Endothelial cell of umbilical vein (primary cell): Measurements from ENCODE around the gene GP5. TPM values are rescaled to one million over a fixed set of nuclear protein-coding genes. Genes with fewer than 3 reads are reported as not detected.

Experiments
- BruUV-seq: library from RNA; stranded (reverse); fragments of 400-500 nt; replicated peaks from 2 replicates; lab custom pipeline; 2021; lab: Mats Ljungman, UMichigan
- CTCF ChIA-PET: fragments of 300-600, 350-600 bp; sonication (Branson Sonifier 250); formaldehyde crosslinking; loops from one replicate; lab custom pipeline; 2021; ENCODE audit warnings: antibody characterized with exemption, inconsistent platforms; lab: Charles Lee
- POLR2A ChIA-PET: fragments of 300-600, 350-600 bp; sonication (Branson Sonifier 250); formaldehyde crosslinking; loops from one replicate; lab custom pipeline; 2021; ENCODE audit warnings: antibody characterized with exemption, inconsistent platforms; lab: Charles Lee
- DNase-seq: peaks from one replicate; pipeline ENCODE4 v3.0.0-alpha.2; 2011; ENCODE audit warnings: low read depth, low spot score
- FAIRE-seq: peaks from 2 replicates; lab custom pipeline; 2011; peaks lifted over from hg19 to GRCh38; lab: Jason Lieb, UNC
- H2AFZ ChIP-seq: 2 replicates; pipeline ENCODE4 v1.6.0; 2012; ENCODE audit warnings: low read depth, low read length, control low read depth, inconsistent platforms
- H3K27ac ChIP-seq: 2 replicates; pipeline ENCODE4 v1.5.1; 2011; ENCODE audit warnings: low read depth, mild to moderate bottlenecking, control low read depth, low read length, moderate library complexity; ENCODE audit not compliant: insufficient read depth
- H3K27me3 ChIP-seq, 2 experiments: 2 replicates each; pipeline versions ENCODE4 v1.6.0 to v1.6.1; 2011; ENCODE audit warnings: low read length in 2 of 2, mixed read lengths in 1 of 2; ENCODE audit not compliant: control insufficient read depth in 2 of 2, insufficient read depth in 2 of 2
- H3K36me3 ChIP-seq, 2 experiments: 2 replicates in 1 of 2; 3 replicates in 1 of 2; pipeline ENCODE4 v1.5.1; 2011; ENCODE audit warnings: low read length in 2 of 2, mild to moderate bottlenecking in 1 of 2, moderate library complexity in 1 of 2; ENCODE audit not compliant: control insufficient read depth in 2 of 2, insufficient read depth in 2 of 2; ENCODE audit errors: extremely low read depth in 1 of 2
- H3K4me1 ChIP-seq: 3 replicates; pipeline ENCODE4 v1.5.1; 2011; ENCODE audit warnings: mild to moderate bottlenecking, low read length; ENCODE audit not compliant: control insufficient read depth, insufficient read depth; ENCODE audit errors: extremely low read depth
- H3K4me2 ChIP-seq: 2 replicates; pipeline ENCODE4 v1.6.1; 2011; ENCODE audit warnings: low read length, control low read depth, mixed read lengths; ENCODE audit not compliant: insufficient read depth
- H3K4me3 ChIP-seq, 3 experiments: fragments of 200-600 bp in 1 of 3; sonication (generic), shearing (Covaris generic) in 1 of 3; replicated peaks in 1 of 3; 2 replicates each; pipeline ENCODE4 v1.5.1; 2011 to 2016; ENCODE audit warnings: control low read depth in 3 of 3, low read length in 3 of 3, mild to moderate bottlenecking in 2 of 3, inconsistent platforms in 1 of 3, low read depth in 1 of 3, moderate library complexity in 1 of 3; ENCODE audit not compliant: insufficient read depth in 1 of 3
- H3K79me2 ChIP-seq: 2 replicates; pipeline ENCODE4 v1.6.0; 2012; ENCODE audit warnings: low read length, inconsistent platforms; ENCODE audit not compliant: control insufficient read depth, insufficient read depth
- H3K9ac ChIP-seq: replicated peaks from 2 replicates; pipeline ENCODE3; 2011; ENCODE audit warnings: low read length, control low read depth; ENCODE audit not compliant: insufficient read depth; ENCODE audit errors: extremely low read depth
- H3K9me1 ChIP-seq: replicated peaks from 3 replicates; pipeline ENCODE4 v1.6.0; 2011; ENCODE audit warnings: mild to moderate bottlenecking, low read length; ENCODE audit not compliant: control insufficient read depth, insufficient read depth; ENCODE audit errors: extremely low read depth
- H3K9me3 ChIP-seq: replicated peaks from 2 replicates; pipeline ENCODE4 v1.5.1; 2012; ENCODE audit warnings: low read length, inconsistent platforms; ENCODE audit not compliant: control insufficient read depth, insufficient read depth
- H4K20me1 ChIP-seq: replicated peaks from 2 replicates; pipeline ENCODE3; 2011; ENCODE audit warnings: mild to moderate bottlenecking, low read length; ENCODE audit not compliant: control insufficient read depth, insufficient read depth; ENCODE audit errors: extremely low read depth
- CTCF ChIP-seq, 2 donors: IDR thresholded peaks; 1 replicate in 1 of 2; 2 replicates in 1 of 2; pipeline ENCODE4 v1.5.1; 2011; ENCODE audit warnings: low read length in 2 of 2, mild to moderate bottlenecking in 2 of 2, moderate library complexity in 2 of 2, control low read depth in 1 of 2, inconsistent platforms in 1 of 2, low read depth in 1 of 2; ENCODE audit not compliant: insufficient read depth in 1 of 2; ENCODE audit errors: extremely low read depth in 1 of 2
- EZH2 ChIP-seq: IDR thresholded peaks from 2 replicates; pipeline ENCODE4 v1.6.1; 2012; ENCODE audit warnings: borderline replicate concordance, low read depth, mild to moderate bottlenecking, moderate library complexity, low read length, inconsistent platforms; ENCODE audit not compliant: severe bottlenecking
- FOS ChIP-seq: IDR thresholded peaks from 2 replicates; pipeline ENCODE4 v1.6.1; 2011; ENCODE audit warnings: mild to moderate bottlenecking, low read length, moderate library complexity, borderline replicate concordance; ENCODE audit not compliant: insufficient read depth
- GATA2 ChIP-seq: IDR thresholded peaks from 2 replicates; pipeline ENCODE4 v1.7.0; 2011; ENCODE audit warnings: low read depth, mild to moderate bottlenecking, moderate library complexity, mixed read lengths, low read length; ENCODE audit not compliant: insufficient read length, insufficient read depth
- JUN ChIP-seq: IDR thresholded peaks from 2 replicates; pipeline ENCODE4 v1.6.1; 2011; ENCODE audit warnings: borderline replicate concordance, low read depth; ENCODE audit not compliant: insufficient read length, insufficient read depth
- MAX ChIP-seq: IDR thresholded peaks from 2 replicates; pipeline ENCODE4 v1.6.1; 2011; ENCODE audit not compliant: insufficient read depth, insufficient read length
- MYC ChIP-seq: IDR thresholded peaks from one replicate; pipeline ENCODE4 v1.6.1; 2011; ENCODE audit warnings: mild to moderate bottlenecking, low read depth, low read length
- POLR2A ChIP-seq: IDR thresholded peaks from 2 replicates; pipeline ENCODE4 v1.6.1; 2012; ENCODE audit warnings: low read depth, mild to moderate bottlenecking, control low read depth, low read length
- POLR2AphosphoS5 ChIP-seq: IDR thresholded peaks from 2 replicates; pipeline ENCODE4 v1.6.1; 2012; ENCODE audit warnings: low read depth, mild to moderate bottlenecking, control low read depth, low read length, moderate library complexity; ENCODE audit not compliant: insufficient read depth
- dilution Hi-C: fragments of 300-500 bp; cut with MboI; formaldehyde crosslinking; loops from one replicate; pipeline ENCODE4 v1.15.0; 2019; ENCODE audit warnings: low sequenced_read_pairs; ENCODE audit not compliant: extremely low pct_ligation_motif_present
- intact Hi-C: fragments of 100-400 bp; cut with micrococcal nuclease; formaldehyde crosslinking; loops from one replicate; pipeline ENCODE4 v1.10.0; 2022
- polyA plus RNA-seq, 4 experiments: library from polyadenylated mRNA; depleted of rRNA in 3 of 4; stranded (reverse) in 3 of 4; unstranded in 1 of 4; fragments of >200 nt; gene quantifications; 2 replicates each; pipeline versions ENCODE4 v1.2.1 to v1.2.3, GENCODE V29; 2011 to 2012; ENCODE audit warnings: missing spikeins in 1 of 4
- total RNA-seq: library from RNA; stranded (reverse); gene quantifications from 2 replicates; pipeline ENCODE4 v1.2.3, GENCODE V29; 2021

The GP5 gene
- total and polyA plus RNA-seq, 2 donors (not counting 3 experiments of a cell fraction or from before 2014, with no cell fraction given), result 0.06 to 0.11 TPM

GRCh38 chr3:194447161-194447560 is 48.1 kb upstream of the GP5 start:
- dilution Hi-C loops, result no loop called here
- H3K4me1 ChIP-seq, result no peaks in the 10 kb centered on the region
- H3K79me2 ChIP-seq, result no peaks in the 10 kb centered on the region
- DNase-seq (no peak), FAIRE-seq (no peak)
- H3K4me2 ChIP-seq, result no peak overlapping the region
- intact Hi-C loops, result no loop called here
- TF ChIP-seq MAX (no peak), MYC (no peak), GATA2 (no peak), EZH2 (no peak)
- no peak overlapping the region for H3K9ac ChIP-seq
- H3K9me3 ChIP-seq, result no peaks in the 10 kb centered on the region
- peaks cover 7 to 15% of the 10 kb centered on the region in 2 experiments for H3K36me3 ChIP-seq
- no peak overlapping the region for H2AFZ ChIP-seq
- no peak overlapping the region for H3K4me3 ChIP-seq
- H3K27me3 ChIP-seq, result no peaks in the 10 kb centered on the region
- POLR2A ChIA-PET, result no interaction called here
- H3K27ac ChIP-seq, result no peak overlapping the region
- no TSS peak for BruUV-seq
- H3K9me1 ChIP-seq, result no peaks in the 10 kb centered on the region
- CTCF ChIA-PET, result interaction anchor here (0.7 to 2.7 kb wide), 6 partner anchors 19 to 147 kb away, joined by 3 to 12 read pairs (median 5); partner anchors contain the start of gene GP5
- no peaks in the 10 kb centered on the region for H4K20me1 ChIP-seq

GRCh38 chr3:194446754-194447153 is 47.7 kb upstream of the GP5 start:
- Histone ChIP-seq H3K9me3 (no peaks in the 10 kb centered on the region), H3K4me2 (no peak overlapping the region), H3K9ac (no peak overlapping the region), H3K4me1 (no peaks in the 10 kb centered on the region), H3K36me3 (peaks cover 7 to 15% of the 10 kb centered on the region in 2 experiments), H3K27me3 (no peaks in the 10 kb centered on the region), H3K79me2 (no peaks in the 10 kb centered on the region), H3K27ac (no peak overlapping the region), H2AFZ (no peak overlapping the region), H3K4me3 (no peak overlapping the region), H4K20me1 (no peaks in the 10 kb centered on the region), H3K9me1 (no peaks in the 10 kb centered on the region)
- POLR2A ChIA-PET, result no interaction called here
- dilution Hi-C loops (no loop called here), intact Hi-C loops (no loop called here)
- DNase-seq (no peak), FAIRE-seq (no peak)
- BruUV-seq, result no TSS peak
- TF ChIP-seq JUN, result no peak
- no peak for TF ChIP-seq MYC
- no peak for TF ChIP-seq MAX
- no peak for TF ChIP-seq POLR2AphosphoS5
- no peak for TF ChIP-seq CTCF (IDR thresholded peaks at IDR 0.05; ENCODE audit: extremely low read depth in 1 of 2, insufficient read depth in 1 of 2, low read depth in 1 of 2, low read length in 2 of 2)
- no peak for TF ChIP-seq POLR2A
- no peak for TF ChIP-seq GATA2
- no peak for TF ChIP-seq FOS
- TF ChIP-seq EZH2, result no peak
- CTCF ChIA-PET, result interaction anchor here (1.4 to 2.7 kb wide), 4 partner anchors 8 to 148 kb away, joined by 3 to 12 read pairs (median 8); no protein-coding TSS in a partner anchor
